Prostate gland (tissue), 2 donors: ENCODE data around the gene CX3CL1. TPM values are rescaled to one million over a fixed set of nuclear protein-coding genes. Genes with fewer than 3 reads are reported as not detected.
"Not testable (repeated sequence)": the region's sequence is repeated elsewhere in the genome, so short reads cannot be mapped to it uniquely, and the experiment has no call there.

ENCODE experiments used
- DNase-seq: peaks from one replicate; pipeline ENCODE4 v3.0.0-alpha.2; 2019; ENCODE audit warnings: low spot score
- H3K27ac ChIP-seq, 2 donors: fragments of 200-600 bp; sonication (generic); 2 replicates each; pipeline ENCODE4 v1.5.1; 2017 to 2019
- H3K27me3 ChIP-seq: fragments of 200-600 bp; sonication (generic); replicated peaks from 2 replicates; pipeline ENCODE4 v1.5.1; 2019; ENCODE audit not compliant: insufficient read depth
- H3K36me3 ChIP-seq, 2 donors: fragments of 200-600 bp; sonication (generic); 1 replicate in 1 of 2; 2 replicates in 1 of 2; pipeline versions ENCODE4 v1.5.1 to v1.8.1; 2017 to 2019
- H3K4me1 ChIP-seq: fragments of 200-600 bp; sonication (generic); replicated peaks from 2 replicates; pipeline ENCODE4 v1.5.1; 2019
- H3K4me3 ChIP-seq, 2 donors: fragments of 200-600 bp; sonication (generic); 2 replicates each; pipeline ENCODE4 v1.5.1; 2017 to 2019
- H3K9me3 ChIP-seq: fragments of 200-600 bp; sonication (generic); 2 replicates; pipeline ENCODE4 v1.5.1; 2017
- CTCF ChIP-seq, 4 experiments: fragments of 200-600 bp in 2 of 4; fragments of 450-650 bp in 2 of 4; sonication (generic) in 2 of 4; IDR thresholded peaks; 1 replicate in 3 of 4; 2 replicates in 1 of 4; pipeline ENCODE4 v1.5.1; 2016 to 2019; ENCODE audit warnings: antibody characterized with exemption in 4 of 4, mild to moderate bottlenecking in 2 of 4, moderate library complexity in 2 of 4
- POLR2A ChIP-seq: fragments of 450-650 bp; IDR thresholded peaks from one replicate; pipeline ENCODE4 v1.6.1; 2016; ENCODE audit warnings: antibody characterized with exemption, mild to moderate bottlenecking
- POLR2AphosphoS5 ChIP-seq: sonication (generic); formaldehyde crosslinking; IDR thresholded peaks from one replicate; pipeline ENCODE4 v1.6.1; 2017; ENCODE audit warnings: antibody characterized with exemption
- WGBS: methylation state at CpG from one replicate; pipeline ENCODE4 v1.1.5; 2018; 5-methylcytosine and 5-hydroxymethylcytosine counted together
- intact Hi-C: fragments of 100-400 bp; cut with DNase I; formaldehyde crosslinking; loops from one replicate; pipeline ENCODE4 v1.14.2; 2022
- total RNA-seq, 2 donors: library from RNA; depleted of rRNA; stranded (reverse); fragments of >200 nt; gene quantifications; one replicate each; pipeline ENCODE4 v1.1.0, GENCODE V29; 2016

CX3CL1 gene
- total RNA-seq, 2 donors from 2014 or later: 30.2 to 52.6 TPM

DNA sequence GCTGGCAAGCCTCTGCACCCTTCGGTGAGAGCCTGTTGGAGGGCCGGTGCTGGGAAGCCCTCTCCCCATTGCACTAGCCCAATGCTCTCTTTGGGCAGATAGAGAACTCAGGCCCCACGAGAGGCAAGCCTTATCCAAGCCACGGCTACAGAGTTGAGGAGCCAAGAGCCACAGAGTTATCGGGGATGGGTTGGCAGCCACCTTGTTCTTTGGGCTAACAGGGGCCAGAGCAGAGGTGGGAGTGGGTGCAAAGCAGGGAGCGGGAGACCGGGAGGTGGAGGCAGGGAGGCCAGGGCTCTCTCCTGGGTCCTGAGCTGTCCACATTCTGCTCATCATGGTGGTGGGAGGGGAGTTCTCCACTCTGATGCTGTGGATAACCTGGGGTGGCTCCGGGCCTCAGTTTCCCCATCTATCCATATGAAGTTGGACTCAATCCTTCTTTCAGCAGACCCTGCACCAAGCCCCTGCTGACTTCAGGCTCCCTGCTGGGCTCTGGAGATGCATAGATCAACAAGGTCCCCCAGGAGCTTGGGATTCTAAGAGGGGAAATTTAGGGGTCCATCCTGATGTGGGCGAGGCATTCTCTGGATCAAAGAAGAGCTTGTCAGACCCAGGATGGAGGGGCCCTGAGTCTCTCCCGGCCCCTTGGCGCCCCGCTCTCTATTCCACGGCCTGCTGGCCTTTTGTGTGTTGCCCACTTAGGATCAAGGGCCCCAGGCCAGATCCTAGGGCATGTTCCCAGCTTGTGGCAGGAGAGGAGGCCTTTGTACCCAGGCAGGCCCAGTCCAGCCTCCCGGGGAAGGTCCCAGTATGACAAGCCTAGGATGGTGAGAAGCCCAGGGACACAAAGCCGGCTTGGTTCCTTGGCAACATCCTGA, 557 bp upstream of the CX3CL1 start:
- peak overlapping the region; percentile 90 for H3K27ac ChIP-seq
- H3K9me3 ChIP-seq: no peaks in the 10 kb centered on the region
- H3K27me3 ChIP-seq: no peaks in the 10 kb centered on the region
- peaks cover 4% of the 10 kb centered on the region for H3K4me1 ChIP-seq
- DNase-seq: no peak
- intact Hi-C loops: loop anchor here (1.0 to 5.0 kb wide), 2 partner anchors 54 to 67 kb away; no protein-coding TSS in a partner anchor
- WGBS: 67% methylated on average over 15 of the region's 15 CpGs
- TF ChIP-seq POLR2AphosphoS5: no peak
- no peak for TF ChIP-seq CTCF (IDR thresholded peaks at IDR 0.05)
- no peak for TF ChIP-seq POLR2A
- H3K36me3 ChIP-seq: no peaks in the 10 kb centered on the region
- H3K4me3 ChIP-seq: peak overlapping the region in 1 of 2 donors; percentile 53

- peaks cover 7% of the 10 kb centered on the region for H3K4me1 ChIP-seq
- no peaks in the 10 kb centered on the region for H3K36me3 ChIP-seq
- WGBS: 18% methylated on average over 9 of the region's 9 CpGs
- H3K4me3 ChIP-seq: peak overlapping the region; percentile 52 to 53
- DNase-seq: no peak
- H3K27ac ChIP-seq: peak overlapping the region; percentile 90
- no peak for TF ChIP-seq CTCF (IDR thresholded peaks at IDR 0.05)
- TF ChIP-seq POLR2A: no peak
- no peak for TF ChIP-seq POLR2AphosphoS5
- H3K9me3 ChIP-seq: no peaks in the 10 kb centered on the region
- H3K27me3 ChIP-seq: no peaks in the 10 kb centered on the region
- intact Hi-C loops: loop anchor here (5.0 kb wide), 1 partner anchor 56 kb away; no protein-coding TSS in a partner anchor
Observed at GRCh38 chr16:57373117-57373947, 1.0 kb downstream of the CX3CL1 start.

DNA sequence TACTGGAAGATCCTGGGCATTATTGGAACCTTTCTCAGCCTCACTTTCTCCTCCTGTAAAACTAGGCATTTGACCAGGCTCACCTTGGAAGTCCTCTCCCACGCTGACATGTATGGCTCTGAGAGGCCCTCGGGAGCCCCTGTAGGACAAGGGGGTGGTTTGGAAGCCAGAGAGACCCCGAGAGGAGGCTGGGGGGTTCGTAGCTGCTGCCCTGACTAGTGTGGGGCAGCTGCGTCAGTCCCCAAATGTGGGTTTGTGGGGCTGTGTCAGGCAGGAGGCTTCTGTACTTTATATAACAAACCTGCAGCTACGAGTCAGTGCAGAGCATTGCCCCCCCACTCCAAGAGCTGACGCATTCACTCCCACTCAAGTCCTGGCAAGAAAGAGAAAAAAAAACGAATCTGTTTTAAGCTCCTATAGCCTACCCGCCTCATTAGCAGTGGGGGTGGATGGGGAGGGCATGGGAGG, 1.8 kb downstream of the CX3CL1 start:
- 10% methylated on average over 9 of the region's 9 CpGs for WGBS
- no peaks in the 10 kb centered on the region for H3K36me3 ChIP-seq
- peak; percentile 46 for DNase-seq
- H3K4me1 ChIP-seq: peaks cover 7% of the 10 kb centered on the region
- peak overlapping the region; percentile 90 for H3K27ac ChIP-seq
- no peaks in the 10 kb centered on the region for H3K9me3 ChIP-seq
- H3K4me3 ChIP-seq: peak overlapping the region; percentile 52 to 53
- H3K27me3 ChIP-seq: no peaks in the 10 kb centered on the region
- intact Hi-C loops: loop anchor here (5.0 kb wide), 1 partner anchor 57 kb away; no protein-coding TSS in a partner anchor
- TF ChIP-seq POLR2A (peak; percentile 45), CTCF (IDR thresholded peaks at IDR 0.05) (no peak), POLR2AphosphoS5 (peak; percentile 45)

DNA sequence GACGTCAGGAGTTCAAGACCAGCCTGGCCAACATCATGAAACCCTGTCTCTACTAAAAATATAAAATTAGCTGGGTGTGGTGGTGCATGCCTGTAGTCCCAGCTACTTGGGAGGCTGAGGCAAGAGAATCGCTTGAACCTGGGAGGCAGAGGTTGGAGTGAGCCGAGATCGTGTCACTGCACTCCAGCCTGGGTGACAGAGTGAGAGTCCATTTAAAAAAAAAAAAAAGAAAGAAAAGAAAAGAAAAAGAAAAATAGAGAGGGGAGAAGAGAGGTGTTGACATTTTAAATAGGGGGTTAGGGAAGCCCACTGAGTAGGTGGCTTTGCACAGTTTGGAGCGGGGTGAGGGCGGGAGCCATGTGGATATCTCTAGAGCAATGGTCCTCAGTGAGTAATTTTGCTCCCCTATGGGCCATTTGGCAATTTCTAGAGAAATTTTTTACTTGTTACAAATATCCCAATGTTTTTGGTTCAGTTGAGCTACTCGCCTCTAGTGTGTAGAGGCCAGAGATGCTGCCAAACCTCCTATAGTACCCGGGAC, 2.7 kb downstream of the CX3CL1 start:
- H3K27ac ChIP-seq: peak overlapping the region; percentile 90
- not testable (repeated sequence) for H3K4me3 ChIP-seq, H3K4me1 ChIP-seq, H3K36me3 ChIP-seq, H3K27me3 ChIP-seq, H3K9me3 ChIP-seq, DNase-seq
- intact Hi-C loops: loop anchor here (5.0 kb wide), 2 partner anchors 42 to 58 kb away; no protein-coding TSS in a partner anchor
- 75% methylated on average over 8 of the region's 8 CpGs for WGBS

- no peaks in the 10 kb centered on the region for H3K36me3 ChIP-seq
- no peaks in the 10 kb centered on the region for H3K9me3 ChIP-seq
- WGBS: 90% methylated on average over 3 of the region's 3 CpGs
- TF ChIP-seq POLR2AphosphoS5 (no peak), POLR2A (no peak), CTCF (IDR thresholded peaks at IDR 0.05) (no peak)
- H3K4me1 ChIP-seq: peaks cover 7% of the 10 kb centered on the region
- H3K27ac ChIP-seq: peak overlapping the region in 1 of 2 donors; percentile 90
- H3K4me3 ChIP-seq: no peak overlapping the region
- no peak for DNase-seq
- intact Hi-C loops: loop anchor here (5.0 kb wide), 1 partner anchor 41 kb away; no protein-coding TSS in a partner anchor
- no peaks in the 10 kb centered on the region for H3K27me3 ChIP-seq
Observed at GRCh38 chr16:57376313-57376818, 4.1 kb downstream of the CX3CL1 start.
